ENCODE measurements around the gene NSD1. TPM values are rescaled to one million over a fixed set of nuclear protein-coding genes. Genes with fewer than 3 reads are reported as not detected.
A peak's percentile ranks its signal among the peaks of the same experiment; 100 is the strongest.

Gene NSD1
- total and polyA plus RNA-seq, 9 of the 15 experiments (the other 6 are each of a cell fraction or from before 2014, with no cell fraction given), result 3.8 to 51.0 (median 24.7) TPM

GRCh38 chr5:177335701-177336065 is 202.1 kb downstream of the NSD1 start:
- ATAC-seq (no peak), FAIRE-seq (no peak), DNase-seq (ENCODE audit: extremely low read depth in 1 of 4, low spot score in 3 of 4) (no peak)
- Histone ChIP-seq H2AFZ (ENCODE audit: low read depth, low read length) (no peak overlapping the region), H4K20me1 (replicated peaks; ENCODE audit: control insufficient read depth, insufficient read depth, low read length) (0 out of 2 replicates have a peak, but pooled peaks cover 8% of the 10 kb centered on the region), H3K9ac (ENCODE audit: insufficient read depth in 1 of 2, low read depth in 2 of 2, low read length in 2 of 2) (peak overlapping the region in 1 of 2 experiments; percentile 13; a peak in 1 of 4 replicates), H3K27ac (ENCODE audit: extremely low read depth, low read depth, low read length) (no peak overlapping the region), H3K4me3 (no peak overlapping the region), H3K4me1 (replicated peaks in 1 of 2; ENCODE audit: control insufficient read depth in 2 of 2, insufficient read depth in 2 of 2, low read length in 2 of 2) (peaks cover 0 to 4% of the 10 kb centered on the region in 2 experiments; a peak in 1 of 5 replicates), H3K27me3 (ENCODE audit: control insufficient read depth in 2 of 2, insufficient read depth in 2 of 2, low read length in 2 of 2) (no peaks in the 10 kb centered on the region), H3K36me3 (ENCODE audit: control insufficient read depth, insufficient read depth, low read length) (peaks cover 94% of the 10 kb centered on the region), H3K9me3 (replicated peaks; ENCODE audit: control insufficient read depth, insufficient read depth, low read depth, low read length) (no peaks in the 10 kb centered on the region), H3K9me1 (ENCODE audit: control insufficient read depth, insufficient read depth, low read length) (no peaks in the 10 kb centered on the region), H3K79me2 (ENCODE audit: control insufficient read depth, insufficient read depth, low read length) (peaks cover 11% of the 10 kb centered on the region), H3K4me2 (ENCODE audit: insufficient read depth, low read length) (no peak overlapping the region)
- 93% methylated on average over 7 of the region's 7 CpGs for WGBS (ENCODE audit: insufficient coverage, low coverage, missing lambda C conversion rate)
- no peak for TF ChIP-seq ELF4 (CRISPR knock-in tag; IDR thresholded peaks at IDR 0.05)
- no peak for TF ChIP-seq AFF1 (IDR thresholded peaks at IDR 0.05; ENCODE audit: low read depth in 1 of 2, partially characterized antibody in 2 of 2)
- TF ChIP-seq ZNF41 (CRISPR knock-in tag; conservative IDR thresholded peaks at IDR 0.05), result no peak
- TF ChIP-seq FOSL1 (tag; conservative IDR thresholded peaks at IDR 0.05), result no peak
- TF ChIP-seq ZNF239 (CRISPR knock-in tag; IDR thresholded peaks at IDR 0.05), result no peak
- TF ChIP-seq FOXK1 (CRISPR knock-in tag; IDR thresholded peaks at IDR 0.05; ENCODE audit: borderline replicate concordance), result no peak
- no peak for TF ChIP-seq FOXA3 (CRISPR knock-in tag; conservative IDR thresholded peaks at IDR 0.05 in 1 of 2, IDR thresholded peaks at IDR 0.05 in 1 of 2)
- no peak for TF ChIP-seq MYC (IDR thresholded peaks at IDR 0.05; ENCODE audit: low read depth, low read length)
- no peak for TF ChIP-seq MYC (CRISPR knock-in tag; IDR thresholded peaks at IDR 0.05; ENCODE audit: borderline replicate concordance, low read depth)
- no peak for TF ChIP-seq BMI1 (IDR thresholded peaks at IDR 0.05; ENCODE audit: low read length)
- no peak for TF ChIP-seq CBX8 (IDR thresholded peaks at IDR 0.05; ENCODE audit: borderline replicate concordance, extremely low read depth, low read depth, low read length, poor library complexity, severe bottlenecking)
- no peak for TF ChIP-seq PHB (CRISPR knock-in tag; IDR thresholded peaks at IDR 0.05)
- TF ChIP-seq EGR1 (conservative IDR thresholded peaks at IDR 0.05), result no peak
- no peak for TF ChIP-seq ZNF507 (tag; conservative IDR thresholded peaks at IDR 0.05)
- TF ChIP-seq GTF2B (IDR thresholded peaks at IDR 0.05; ENCODE audit: extremely low read depth, insufficient read length), result no peak
- CTCF ChIA-PET (ENCODE audit: low intra/inter-chr PET ratio), result no interaction called here
- POLR2A ChIA-PET, result interaction anchor here (1.1 to 1.2 kb wide), 2 partner anchors 8 to 38 kb away, joined by 3 to 4 read pairs; no protein-coding TSS in a partner anchor
- intact Hi-C loops (cut with micrococcal nuclease) (no loop called here), in situ Hi-C loops (cut with MboI) (no loop called here)
- no TSS peak for BruUV-seq (replicated peaks)

Data from K562 (cell line).